ES-I3 (cell line): ENCODE measurements around the gene FOXQ1.
A peak's percentile ranks its signal among the peaks of the same experiment; 100 is the strongest.

Experiments
- H3K36me3 ChIP-seq: 2 replicates; pipeline ENCODE4 v1.6.1; 2013; ENCODE audit warnings: mild to moderate bottlenecking, low read length, control low read depth, moderate library complexity; ENCODE audit not compliant: insufficient read depth
- H3K4me1 ChIP-seq: 2 replicates; pipeline ENCODE4 v1.6.1; 2013; ENCODE audit warnings: mild to moderate bottlenecking, control low read depth, low read length; ENCODE audit not compliant: insufficient read depth
- H3K9ac ChIP-seq: 2 replicates; pipeline ENCODE4 v1.6.1; 2013; ENCODE audit warnings: low read depth, mild to moderate bottlenecking, low read length, moderate library complexity
- H3K9me3 ChIP-seq: 2 replicates; pipeline ENCODE4 v1.6.1; 2013; ENCODE audit warnings: mild to moderate bottlenecking, low read length, moderate library complexity; ENCODE audit not compliant: control insufficient read depth, insufficient read depth

FOXQ1 gene, protein sequence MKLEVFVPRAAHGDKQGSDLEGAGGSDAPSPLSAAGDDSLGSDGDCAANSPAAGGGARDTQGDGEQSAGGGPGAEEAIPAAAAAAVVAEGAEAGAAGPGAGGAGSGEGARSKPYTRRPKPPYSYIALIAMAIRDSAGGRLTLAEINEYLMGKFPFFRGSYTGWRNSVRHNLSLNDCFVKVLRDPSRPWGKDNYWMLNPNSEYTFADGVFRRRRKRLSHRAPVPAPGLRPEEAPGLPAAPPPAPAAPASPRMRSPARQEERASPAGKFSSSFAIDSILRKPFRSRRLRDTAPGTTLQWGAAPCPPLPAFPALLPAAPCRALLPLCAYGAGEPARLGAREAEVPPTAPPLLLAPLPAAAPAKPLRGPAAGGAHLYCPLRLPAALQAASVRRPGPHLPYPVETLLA

DNA sequence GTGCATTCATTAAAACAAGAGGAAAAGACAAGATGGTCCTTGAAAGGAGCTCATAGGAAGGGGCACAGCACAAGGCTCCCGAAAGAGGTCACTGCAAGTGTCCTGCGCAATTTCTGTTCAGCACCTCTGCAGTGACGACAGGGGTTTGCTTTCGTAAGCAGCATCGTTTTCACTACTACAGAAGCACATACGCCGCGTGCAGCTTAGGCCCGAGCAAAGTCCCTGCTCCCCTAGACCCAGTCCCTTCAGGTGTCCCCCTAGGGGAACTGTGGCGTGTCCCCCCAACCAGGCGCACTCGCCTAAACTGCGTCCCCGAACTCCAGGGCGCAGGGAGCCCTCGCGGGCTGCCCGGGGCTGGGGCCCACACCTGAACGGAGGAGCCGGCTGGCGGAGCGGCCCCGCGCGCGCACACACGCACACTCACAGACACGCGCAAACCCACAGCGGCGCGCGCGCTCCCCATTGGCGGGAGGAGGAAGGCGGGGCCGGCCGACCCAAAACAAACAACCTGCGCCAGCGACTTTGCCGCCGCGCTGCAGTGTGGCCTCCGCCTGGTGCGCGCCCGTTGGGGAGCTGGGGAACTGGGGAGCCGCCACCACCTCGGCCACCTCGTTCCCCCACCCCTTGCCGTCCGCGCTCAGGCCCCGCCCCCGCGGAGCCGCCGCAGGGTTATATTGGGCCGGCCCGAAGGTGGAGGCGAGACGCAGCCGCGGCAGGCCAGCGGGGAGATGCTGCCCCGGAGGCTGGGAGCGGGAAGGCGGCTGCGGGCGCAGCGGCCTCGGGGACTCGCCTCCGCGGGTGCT, at the start of gene FOXQ1:
TSS of gene FOXQ1 (plus strand) at position 699 of the 803 bp plus-strand sequence. CDS start 607 bp downstream, outside the sequence.
- H3K9ac ChIP-seq = peak within 1 kb of the TSS; percentile 41; the same call in 1 of the 2 replicates
- no peaks in the 10 kb centered on the region for H3K4me1 ChIP-seq
- no peaks in the 10 kb centered on the region for H3K36me3 ChIP-seq
- H3K9me3 ChIP-seq = no peaks in the 10 kb centered on the region

DNA sequence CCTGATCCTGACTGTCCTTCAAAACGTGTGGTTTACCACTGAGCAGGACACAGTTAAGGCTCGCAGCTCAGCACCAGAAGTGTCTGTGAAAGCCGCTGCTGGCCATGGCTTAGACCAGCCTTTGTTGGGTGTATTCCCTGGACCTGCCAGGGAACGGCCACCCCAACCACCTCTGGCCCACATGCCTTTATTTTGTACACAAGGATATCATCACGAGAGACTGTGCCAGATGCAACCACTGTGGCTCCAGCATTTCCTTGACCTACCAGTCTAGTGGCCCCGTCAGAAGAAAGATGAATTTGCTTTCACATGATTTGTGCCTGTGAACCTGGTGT, 49.2 kb upstream of the FOXQ1 start:
- peaks cover 5% of the 10 kb centered on the region; the same call in 1 of the 2 replicates for H3K4me1 ChIP-seq

DNA sequence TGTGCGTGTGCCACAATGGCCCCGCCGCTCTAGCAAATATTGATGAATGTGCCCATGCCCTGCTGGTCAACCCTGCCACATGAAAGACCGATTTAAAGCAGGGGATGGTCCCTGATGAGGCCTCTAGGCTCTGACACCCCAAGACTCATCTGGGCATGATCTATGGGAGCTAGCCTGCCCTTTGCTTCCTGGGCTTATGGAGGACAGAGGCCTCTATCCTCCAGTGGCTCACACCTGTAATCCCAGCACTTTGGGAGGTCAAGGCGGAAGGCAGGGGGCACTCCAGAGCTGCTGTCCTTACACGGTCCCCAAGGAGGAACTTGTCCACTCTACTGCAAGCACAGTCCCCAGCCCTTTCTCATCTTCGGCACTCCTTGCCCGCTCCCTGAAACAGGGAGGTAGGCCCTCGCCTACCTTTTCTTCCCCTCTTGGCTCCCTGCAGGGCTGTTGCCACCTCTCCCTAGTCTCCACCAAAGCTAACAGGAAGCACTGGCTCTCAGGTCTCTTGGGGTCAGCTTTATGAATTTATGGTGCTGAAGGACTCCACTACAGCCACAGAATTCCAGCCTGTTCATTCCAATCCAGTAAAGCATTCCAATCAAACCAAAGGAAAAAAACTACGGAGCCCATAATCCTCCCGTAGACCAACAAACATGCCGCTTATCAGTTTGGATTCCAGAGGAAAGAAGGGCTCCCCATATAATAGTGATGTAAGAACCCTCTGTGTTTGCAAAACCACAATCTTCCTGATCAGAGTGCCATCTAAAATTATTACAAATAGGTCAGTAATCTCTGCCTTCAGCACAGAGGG, 48.7 kb upstream of the FOXQ1 start:
- no peak overlapping the region for H3K9ac ChIP-seq

More for the DNA sequence above, 49.2 kb upstream of the FOXQ1 start:
- Histone ChIP-seq H3K36me3 (no peaks in the 10 kb centered on the region), H3K9me3 (no peaks in the 10 kb centered on the region), H3K9ac (no peak overlapping the region)

DNA sequence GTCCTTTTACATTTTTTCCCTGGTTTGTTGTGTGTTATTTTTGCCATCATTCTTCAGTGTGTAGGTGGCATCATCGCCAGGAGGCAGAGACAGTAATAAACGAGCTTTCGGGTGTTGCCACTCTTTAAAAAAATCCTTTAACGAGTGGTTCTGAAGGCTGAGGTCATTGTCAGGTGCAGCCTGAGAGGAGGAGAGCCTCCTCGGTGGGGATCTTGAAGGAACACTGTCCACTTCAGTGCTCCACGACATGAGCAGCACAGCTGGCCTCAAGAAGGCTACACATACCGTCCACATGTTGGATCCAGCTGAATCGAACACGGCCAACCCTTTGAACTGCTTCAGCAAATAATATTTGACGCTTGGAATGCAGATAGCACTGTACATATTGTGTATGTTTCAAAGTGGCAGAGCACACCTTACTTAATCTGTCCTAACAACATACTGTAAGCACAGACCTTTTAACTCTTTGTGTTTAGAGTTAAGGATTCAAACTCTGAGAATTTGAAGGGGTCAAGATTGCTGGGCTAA, 48.0 kb upstream of the FOXQ1 start:
- Histone ChIP-seq H3K9ac (no peak overlapping the region), H3K36me3 (no peaks in the 10 kb centered on the region), H3K4me1 (peaks cover 5% of the 10 kb centered on the region; the same call in 1 of the 2 replicates), H3K9me3 (no peaks in the 10 kb centered on the region)

More for the DNA sequence above, 48.7 kb upstream of the FOXQ1 start:
- no peaks in the 10 kb centered on the region for H3K9me3 ChIP-seq
- H3K4me1 ChIP-seq = peaks cover 5% of the 10 kb centered on the region; the same call in 1 of the 2 replicates
- H3K36me3 ChIP-seq = no peaks in the 10 kb centered on the region

DNA sequence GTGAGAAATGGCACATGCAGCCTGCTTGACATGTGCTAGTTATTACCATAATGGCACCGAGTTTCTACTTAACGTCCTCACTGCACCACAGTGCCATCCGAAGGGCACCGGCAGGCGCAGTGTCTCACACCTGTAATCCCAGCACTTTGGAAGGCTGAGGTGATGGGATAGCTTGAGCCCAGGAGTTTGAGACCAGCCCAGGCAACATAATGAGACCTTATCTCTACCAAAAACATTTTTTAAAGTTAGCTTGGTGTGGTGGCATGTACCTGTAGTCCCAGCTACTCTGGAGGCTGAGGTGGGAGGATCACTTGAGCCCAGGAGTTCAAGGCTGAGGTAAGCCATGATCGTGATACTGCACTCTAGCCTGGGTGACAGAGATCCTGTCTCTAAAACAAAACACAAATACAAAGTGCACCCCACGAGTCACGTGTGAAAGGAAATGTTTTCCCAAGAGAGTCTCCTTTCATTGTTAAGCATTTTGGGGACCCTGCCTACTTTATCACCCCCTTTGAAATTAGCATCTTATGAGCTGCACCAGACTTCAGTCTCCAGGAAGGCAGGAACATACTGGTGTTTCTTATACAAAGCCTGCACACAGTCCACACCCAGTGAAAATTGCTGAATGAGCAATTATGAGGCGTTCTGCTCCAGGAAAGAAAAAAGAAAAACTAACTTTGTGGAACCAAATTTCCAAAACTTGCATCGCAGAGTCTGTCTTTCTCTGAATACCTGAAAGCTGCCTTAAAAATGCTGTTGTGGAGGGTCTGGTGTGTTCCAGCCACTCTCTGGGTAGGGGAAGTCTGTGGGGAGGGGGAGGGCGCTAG, 47.1 kb upstream of the FOXQ1 start:
- H3K9ac ChIP-seq = no peak overlapping the region
- H3K9me3 ChIP-seq = no peaks in the 10 kb centered on the region
- no peaks in the 10 kb centered on the region for H3K36me3 ChIP-seq
- peaks cover 5% of the 10 kb centered on the region; the same call in 1 of the 2 replicates for H3K4me1 ChIP-seq

DNA sequence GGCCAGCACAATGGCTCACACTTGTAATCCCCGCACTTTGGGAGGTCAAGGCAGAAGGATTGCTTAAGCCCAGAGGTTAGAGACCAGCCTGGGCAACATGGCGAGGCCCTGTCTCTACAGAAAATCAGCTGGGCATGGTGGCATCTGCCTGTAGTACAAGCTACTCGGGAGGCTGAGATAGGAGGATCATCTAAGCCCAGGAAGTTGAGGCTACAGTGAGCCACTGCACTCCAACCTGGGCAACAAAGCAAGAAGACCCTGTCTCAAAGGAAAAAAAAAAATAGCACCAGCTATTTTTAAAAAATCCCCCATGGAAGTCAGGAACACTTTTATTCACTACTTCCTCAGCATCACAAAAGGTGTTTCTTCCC, 45.2 kb upstream of the FOXQ1 start:
- Histone ChIP-seq H3K4me1 (peaks cover 5% of the 10 kb centered on the region; the same call in 1 of the 2 replicates), H3K9ac (no peak overlapping the region), H3K9me3 (no peaks in the 10 kb centered on the region), H3K36me3 (no peaks in the 10 kb centered on the region)

DNA sequence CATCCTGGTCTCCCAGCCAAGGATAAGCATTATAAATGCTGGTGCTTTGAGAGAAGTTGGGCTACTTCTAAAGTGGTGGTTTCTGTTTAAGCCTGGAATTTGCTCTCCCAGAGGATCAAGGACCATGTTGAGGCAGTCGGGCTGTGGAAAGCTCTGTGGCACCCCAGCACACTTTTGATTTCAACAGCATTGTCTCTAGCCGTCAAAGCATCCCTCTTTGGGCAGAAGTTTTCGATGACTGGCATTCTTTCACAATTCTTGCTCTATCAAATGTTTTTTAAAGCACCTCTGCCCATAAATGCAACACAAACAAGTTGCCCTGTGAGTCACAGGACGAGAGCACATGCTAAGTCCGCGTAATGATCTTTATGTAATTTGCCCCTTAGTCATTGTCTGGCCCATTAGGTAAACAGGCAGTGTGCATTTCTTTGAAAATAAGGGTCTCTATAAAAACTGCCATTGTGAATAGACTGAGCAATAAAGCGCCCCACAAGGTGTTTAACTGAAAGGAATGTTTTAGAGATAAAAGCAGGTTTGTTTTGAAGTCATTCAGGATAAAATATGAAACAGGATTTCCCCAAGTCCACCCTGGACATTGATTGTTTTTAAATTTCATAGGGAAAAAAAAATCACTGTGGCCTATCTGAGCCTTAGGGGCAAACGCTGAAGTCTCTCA, 44.7 kb upstream of the FOXQ1 start:
- Histone ChIP-seq H3K9ac (no peak overlapping the region), H3K4me1 (peaks cover 5% of the 10 kb centered on the region; the same call in 1 of the 2 replicates), H3K36me3 (no peaks in the 10 kb centered on the region), H3K9me3 (peaks cover 5% of the 10 kb centered on the region; the same call in 1 of the 2 replicates)

DNA sequence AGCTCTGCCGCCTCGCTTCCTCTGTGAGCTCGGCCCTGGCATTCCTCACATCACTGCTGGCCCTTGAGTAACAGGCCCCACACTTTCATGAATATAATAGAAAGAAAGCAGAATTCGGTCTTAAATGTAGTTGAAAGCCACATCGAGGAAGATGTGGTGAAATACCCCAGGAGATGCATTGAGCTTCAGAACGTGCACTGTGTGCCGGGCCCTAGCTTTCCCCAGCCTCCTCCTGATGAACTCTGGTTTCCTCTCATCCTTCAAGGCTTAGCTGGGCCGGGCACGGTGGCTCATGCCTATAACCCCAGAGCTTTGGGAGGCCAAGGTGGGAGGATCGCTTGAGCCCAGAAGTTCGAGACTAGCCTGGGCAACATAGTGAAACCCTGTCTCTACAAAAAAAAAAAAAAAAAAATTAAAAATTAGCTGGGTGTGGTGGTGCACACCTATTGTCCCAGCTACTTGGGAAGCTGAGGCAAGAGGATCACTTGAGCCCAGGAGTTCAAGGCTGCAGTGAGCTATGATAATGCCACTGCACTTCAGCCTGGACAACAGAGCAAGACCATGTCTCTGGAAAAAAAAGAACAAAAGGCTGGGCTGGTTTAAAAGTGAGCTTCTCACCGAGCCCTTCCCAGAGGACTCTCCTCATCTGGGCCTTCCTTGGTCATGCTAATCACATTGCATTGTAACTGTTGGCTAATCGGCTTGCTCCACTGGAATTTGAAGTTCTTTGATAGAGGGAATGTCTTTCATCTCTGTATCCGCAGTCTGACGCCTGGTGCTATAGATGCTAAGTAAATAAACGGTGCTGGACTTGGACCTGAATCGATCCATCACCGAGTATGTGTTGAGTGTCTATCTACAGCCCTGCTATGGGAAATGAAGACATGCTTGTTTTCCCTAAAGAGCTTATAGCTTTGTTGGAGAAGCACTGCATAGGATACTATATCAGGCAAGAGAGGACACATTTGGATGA, 43.8 kb upstream of the FOXQ1 start:
- peaks cover 5% of the 10 kb centered on the region; the same call in 1 of the 2 replicates for H3K4me1 ChIP-seq
- no peaks in the 10 kb centered on the region for H3K36me3 ChIP-seq
- H3K9me3 ChIP-seq = peaks cover 8% of the 10 kb centered on the region; the same call in 1 of the 2 replicates
- H3K9ac ChIP-seq = no peak overlapping the region

DNA sequence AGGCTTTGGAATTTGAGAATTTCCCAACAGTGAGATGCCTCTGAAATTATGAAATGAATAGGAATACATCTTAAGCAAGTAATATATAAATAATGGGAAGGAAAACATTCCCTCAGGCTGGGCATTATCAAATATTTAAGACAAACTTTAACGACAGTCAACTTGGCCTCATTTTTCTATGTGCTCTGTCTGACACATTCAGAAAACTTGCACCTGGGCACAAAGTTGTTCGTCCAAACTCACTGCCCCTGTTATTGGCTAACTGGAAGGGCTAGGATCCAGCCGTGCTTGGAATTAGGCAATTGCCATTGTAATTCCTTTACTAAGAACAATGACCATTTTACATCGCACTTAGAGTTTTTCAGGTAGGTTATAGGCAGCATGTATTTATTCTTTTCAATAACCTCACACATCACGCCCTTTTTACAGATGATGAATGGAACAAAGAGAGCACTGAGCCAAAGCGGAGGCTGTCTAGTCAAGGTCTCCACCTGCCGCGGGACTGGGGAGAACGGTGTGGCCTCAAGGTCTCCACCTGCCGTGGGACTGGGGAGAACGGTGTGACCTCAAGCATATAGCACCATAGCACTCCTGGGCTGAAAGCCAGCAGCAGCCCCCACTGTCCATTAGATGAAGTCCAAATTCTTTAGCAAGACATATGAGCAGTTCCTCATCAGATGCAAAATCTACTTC, 40.7 kb upstream of the FOXQ1 start:
- H3K9ac ChIP-seq = no peak overlapping the region
- no peaks in the 10 kb centered on the region for H3K36me3 ChIP-seq
- peaks cover 5% of the 10 kb centered on the region; the same call in 1 of the 2 replicates for H3K4me1 ChIP-seq

DNA sequence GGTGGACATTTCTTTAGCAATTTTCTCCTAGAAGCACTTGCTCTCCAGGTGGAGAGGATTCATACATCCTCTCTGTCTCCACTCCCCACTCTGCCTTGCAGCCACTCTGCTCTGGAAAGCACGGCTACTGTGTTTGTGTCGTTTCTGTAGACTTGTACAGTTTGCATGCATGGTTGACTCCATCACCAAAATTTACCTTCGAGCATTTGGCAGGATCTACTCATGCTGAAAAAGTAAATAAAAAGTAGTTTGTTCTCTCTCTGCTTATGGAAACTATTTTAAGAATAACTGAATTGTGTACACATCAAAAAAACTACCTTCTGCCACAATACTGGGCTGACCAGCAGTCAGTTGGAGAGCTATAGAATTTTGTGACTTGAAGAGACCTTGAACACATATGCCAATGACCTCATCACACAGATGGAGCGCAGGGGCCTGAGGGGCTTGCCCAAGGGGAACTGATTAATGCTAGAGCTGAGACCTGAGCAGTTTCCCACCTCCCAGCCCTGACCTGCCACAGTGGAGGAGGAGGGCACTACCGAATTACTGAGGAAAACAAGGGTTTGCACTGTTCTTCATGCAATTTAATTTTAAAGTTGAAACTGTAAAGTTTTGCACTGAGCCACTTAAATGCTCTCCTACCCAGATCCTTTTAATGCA, 33.7 kb upstream of the FOXQ1 start:
- Histone ChIP-seq H3K36me3 (no peaks in the 10 kb centered on the region), H3K9me3 (peaks cover 7% of the 10 kb centered on the region; the same call in 1 of the 2 replicates), H3K9ac (no peak overlapping the region), H3K4me1 (no peaks in the 10 kb centered on the region)

More for the DNA sequence above, 40.7 kb upstream of the FOXQ1 start:
- peaks cover 15% of the 10 kb centered on the region; the same call in 1 of the 2 replicates for H3K9me3 ChIP-seq

DNA sequence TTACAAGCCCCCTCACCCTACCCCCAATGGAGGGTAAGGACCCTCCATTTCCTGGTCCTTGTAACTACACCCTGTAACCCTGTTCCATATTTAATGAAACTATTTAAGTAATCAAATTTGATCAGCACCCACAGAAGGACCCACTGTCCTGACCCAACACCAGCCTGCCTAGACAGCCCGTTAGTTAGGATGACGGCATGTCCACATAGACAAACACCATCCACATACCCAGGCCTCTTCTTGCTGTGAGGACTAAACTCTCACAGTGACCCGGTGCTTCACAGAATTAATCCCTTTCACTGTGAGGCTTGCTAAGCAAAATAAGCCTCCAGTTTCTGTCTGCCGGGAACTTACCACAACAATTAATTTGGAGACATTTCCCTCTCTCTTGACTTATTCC, 32.8 kb upstream of the FOXQ1 start:
- H3K36me3 ChIP-seq = no peaks in the 10 kb centered on the region
- no peaks in the 10 kb centered on the region for H3K4me1 ChIP-seq
- H3K9me3 ChIP-seq = peaks cover 7% of the 10 kb centered on the region; the same call in 1 of the 2 replicates
- H3K9ac ChIP-seq = no peak overlapping the region
